NCI-H2227 (cell line): ENCODE measurements around the gene ORM2.

Experiments used
- DNase-seq: peaks from one replicate; lab custom pipeline; 2025; ENCODE audit not compliant: unreplicated experiment; lab: John Stamatoyannopoulos, UW

The ORM2 gene

GRCh38 chr9:114291886-114292590, 37.6 kb upstream of the ORM2 start:
- no peak for DNase-seq

GRCh38 chr9:114294664-114295063, 35.0 kb upstream of the ORM2 start:
- DNase-seq: no peak

- DNase-seq: no peak
Measured at GRCh38 chr9:114296338-114296737, 33.3 kb upstream of the ORM2 start.

- no peak for DNase-seq
Measured at GRCh38 chr9:114299286-114300152, 30.1 kb upstream of the ORM2 start.

- no peak for DNase-seq
Measured at GRCh38 chr9:114300153-114300845, 29.4 kb upstream of the ORM2 start.

GRCh38 chr9:114300846-114301797, 28.5 kb upstream of the ORM2 start:
- DNase-seq: no peak

GRCh38 chr9:114301798-114302565, 27.7 kb upstream of the ORM2 start:
- no peak for DNase-seq

GRCh38 chr9:114302727-114303126, 26.9 kb upstream of the ORM2 start:
- DNase-seq: no peak

GRCh38 chr9:114303571-114303970, 26.1 kb upstream of the ORM2 start:
- DNase-seq: no peak

GRCh38 chr9:114303977-114304376, 25.7 kb upstream of the ORM2 start:
- no peak for DNase-seq

- DNase-seq: no peak
Measured at GRCh38 chr9:114304416-114305188, 25.1 kb upstream of the ORM2 start.

GRCh38 chr9:114307899-114308267, 21.8 kb upstream of the ORM2 start:
- DNase-seq: no peak

GRCh38 chr9:114308361-114308950, 21.2 kb upstream of the ORM2 start:
- DNase-seq: no peak

- no peak for DNase-seq
Measured at GRCh38 chr9:114309096-114309495, 20.6 kb upstream of the ORM2 start.

- no peak for DNase-seq
Measured at GRCh38 chr9:114310471-114311450, 18.9 kb upstream of the ORM2 start.

GRCh38 chr9:114311571-114312512, 17.8 kb upstream of the ORM2 start:
- DNase-seq: no peak

- no peak for DNase-seq
Measured at GRCh38 chr9:114312513-114312875, 17.2 kb upstream of the ORM2 start.
